HG03442 (cell line): ENCODE measurements around the gene THOC6.

Experiments used
- ATAC-seq: cut with Tn5 transposase; IDR thresholded peaks from one replicate; pipeline ENCODE4 v1.9.1; 2021; ENCODE audit warnings: mild to moderate bottlenecking, moderate library complexity; ENCODE audit not compliant: unreplicated experiment

The THOC6 gene

GRCh38 chr16:3023669-3024478, at the start of gene THOC6, which contains the start of gene HCFC1R1:
THOC6 (plus strand) TSS chr16:3024035; CDS start chr16:3024327, 292 bp downstream.
HCFC1R1 (minus strand) TSS chr16:3023942; CDS start chr16:3023941, 1 bp downstream.
- peak; percentile 66 for ATAC-seq

DNA sequence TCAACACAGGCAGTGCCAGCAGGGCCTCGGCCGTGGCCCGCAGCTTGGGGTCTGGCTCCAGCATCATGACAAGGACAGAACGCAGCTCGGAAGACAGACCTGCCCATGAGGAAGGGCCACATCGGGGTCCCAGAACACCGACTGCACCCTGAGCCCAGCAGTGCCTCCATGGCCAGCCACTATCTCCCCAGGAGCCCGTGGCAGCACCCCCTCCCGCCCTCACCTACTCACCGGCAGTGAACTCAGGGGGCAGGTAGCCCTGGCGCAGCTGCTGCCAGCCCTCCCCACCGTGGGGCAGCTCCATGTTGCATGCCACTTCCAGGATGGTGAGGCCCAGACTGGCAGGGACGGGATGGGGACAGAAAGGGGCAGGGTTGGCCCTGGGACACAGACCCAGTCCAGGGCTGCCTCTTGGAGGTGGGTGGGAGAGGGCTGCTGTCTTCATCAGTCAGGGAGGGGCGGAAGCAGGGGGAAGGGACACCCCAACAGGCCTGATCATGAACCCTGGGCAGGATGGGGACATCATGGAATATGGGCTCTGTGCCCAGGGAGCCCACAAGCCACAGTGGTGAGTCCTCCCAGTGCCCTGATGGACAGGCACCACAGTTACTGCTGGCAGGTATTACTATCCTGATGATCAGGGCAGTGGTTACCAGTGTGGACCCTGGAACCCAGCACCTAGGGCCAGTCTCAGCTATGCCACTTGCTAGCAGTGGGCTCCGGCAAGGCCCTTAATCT, 49.3 kb upstream of the THOC6 start:
- no peak for ATAC-seq

DNA sequence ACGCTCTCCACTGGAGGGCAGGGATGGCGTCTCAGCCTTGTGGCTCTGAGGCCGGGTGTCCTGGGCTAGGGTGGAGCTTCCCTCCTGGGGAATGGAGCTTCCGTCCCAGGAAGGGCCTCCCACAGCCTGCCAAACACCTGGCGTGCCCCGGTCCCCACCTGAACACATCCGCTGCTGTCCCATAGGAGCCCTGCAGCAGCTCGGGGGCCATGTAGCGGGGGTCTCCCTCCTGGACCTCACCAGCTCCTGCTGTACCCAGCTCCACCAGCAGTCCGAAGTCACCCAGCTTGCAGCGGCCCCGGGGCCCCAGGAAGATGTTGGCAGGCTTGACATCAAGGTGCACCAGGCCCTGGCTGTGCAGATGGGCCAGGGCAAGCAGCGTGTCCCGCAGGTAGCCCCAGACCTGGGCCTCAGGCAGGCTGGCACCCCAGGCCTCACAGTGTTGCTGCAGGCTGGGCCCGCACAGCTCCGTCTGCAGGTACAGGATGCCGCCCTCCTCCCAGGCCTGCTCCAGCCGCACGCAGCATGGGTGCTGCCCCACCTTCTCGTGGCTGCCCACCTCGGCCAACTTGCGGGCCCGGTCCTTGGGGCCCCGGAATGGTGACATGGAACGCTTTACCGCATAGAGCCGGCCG, 48.6 kb upstream of the THOC6 start:
- ATAC-seq: no peak

- no peak for ATAC-seq
Measured at GRCh38 chr16:2976201-2976600, 47.6 kb upstream of the THOC6 start.

- ATAC-seq: no peak
Measured at GRCh38 chr16:2976673-2977072, 47.2 kb upstream of the THOC6 start.

GRCh38 chr16:2977440-2977839, 46.4 kb upstream of the THOC6 start:
- no peak for ATAC-seq

DNA sequence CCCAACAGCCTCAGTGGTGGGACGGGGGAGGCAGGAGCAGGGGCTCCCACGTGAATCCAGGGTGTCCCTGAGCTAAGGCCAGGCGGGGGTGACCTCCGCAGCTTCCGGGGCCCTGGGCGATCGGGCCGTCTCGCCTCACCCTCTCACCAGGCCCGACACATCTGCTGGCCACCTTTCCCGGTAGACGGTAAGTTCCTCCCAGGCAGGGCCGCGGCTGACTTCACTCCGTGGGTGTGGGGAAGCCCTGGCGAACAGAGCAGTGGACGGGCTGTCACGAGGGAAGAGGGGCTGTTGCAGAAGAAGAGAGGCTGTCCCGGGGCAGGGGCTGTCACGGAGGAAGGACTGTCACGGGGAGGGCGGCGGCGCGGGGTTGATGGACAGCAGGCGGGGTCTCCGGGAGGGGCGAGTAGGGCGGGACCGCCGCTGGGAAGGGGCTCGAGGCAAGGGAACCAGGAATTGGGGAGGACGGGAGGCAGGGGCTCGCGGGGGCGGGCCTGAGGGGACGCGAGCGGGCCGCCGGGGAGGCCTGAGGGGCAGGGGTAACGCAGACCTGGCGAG, 44.1 kb upstream of the THOC6 start:
- peak; percentile 1 for ATAC-seq

GRCh38 chr16:2980227-2981176, 43.3 kb upstream of the THOC6 start, which contains the start of gene PKMYT1:
PKMYT1 (minus strand) TSS chr16:2980446; CDS start chr16:2979657, 789 bp downstream.
- ATAC-seq: peak; percentile 70

DNA sequence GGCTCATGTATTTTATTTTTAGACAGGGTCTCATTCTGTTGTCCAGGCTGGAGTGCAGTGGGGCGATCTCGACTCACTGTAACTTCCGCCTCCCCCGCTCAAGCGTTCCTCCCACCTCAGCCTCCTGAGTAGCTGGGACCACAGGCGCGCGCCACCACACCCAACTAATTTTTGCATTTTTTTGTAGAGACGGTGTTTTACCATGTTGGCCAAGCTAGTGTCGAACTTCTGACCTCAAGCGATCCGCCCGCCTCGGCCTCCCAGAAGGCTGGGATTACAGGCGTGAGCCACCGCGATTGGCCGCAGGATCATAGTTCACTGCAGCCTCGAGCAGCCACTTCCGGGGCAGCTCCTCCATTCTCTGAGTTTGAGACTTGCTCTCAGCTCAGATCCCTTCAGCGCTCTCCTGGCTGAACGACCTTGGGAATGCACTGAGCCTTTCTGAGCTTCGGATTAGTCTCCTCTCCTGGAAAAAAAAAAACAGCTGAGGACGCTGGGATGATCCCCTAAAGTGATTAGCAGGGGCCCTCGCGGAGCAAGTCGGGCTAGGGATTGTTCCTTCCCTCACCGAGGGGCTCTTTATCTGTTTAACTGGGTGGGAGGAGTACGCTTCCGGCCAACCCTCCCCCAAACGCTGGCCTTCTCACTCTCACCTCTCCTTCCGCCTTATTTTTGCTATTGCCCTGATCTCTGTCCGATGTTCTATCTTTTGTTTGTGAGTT, 42.5 kb upstream of the THOC6 start:
- no peak for ATAC-seq

DNA sequence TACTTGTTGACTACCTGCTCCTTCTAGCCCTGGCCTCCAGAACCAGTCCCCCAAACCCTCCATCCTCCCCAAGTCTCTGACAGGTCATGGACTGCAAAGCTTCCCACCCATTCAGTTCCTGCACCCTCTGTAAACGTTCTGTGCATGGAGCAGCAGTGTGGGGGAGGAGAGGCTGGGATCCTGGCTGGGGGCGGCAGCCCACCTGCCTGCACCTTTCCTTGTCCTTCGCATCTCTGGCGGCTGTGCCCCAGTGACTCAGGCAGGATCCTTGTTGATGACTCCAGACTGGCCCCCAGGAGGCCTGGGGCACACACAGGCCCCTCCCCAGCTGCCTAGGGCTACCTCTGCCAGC, 42.0 kb upstream of the THOC6 start:
- ATAC-seq: no peak

DNA sequence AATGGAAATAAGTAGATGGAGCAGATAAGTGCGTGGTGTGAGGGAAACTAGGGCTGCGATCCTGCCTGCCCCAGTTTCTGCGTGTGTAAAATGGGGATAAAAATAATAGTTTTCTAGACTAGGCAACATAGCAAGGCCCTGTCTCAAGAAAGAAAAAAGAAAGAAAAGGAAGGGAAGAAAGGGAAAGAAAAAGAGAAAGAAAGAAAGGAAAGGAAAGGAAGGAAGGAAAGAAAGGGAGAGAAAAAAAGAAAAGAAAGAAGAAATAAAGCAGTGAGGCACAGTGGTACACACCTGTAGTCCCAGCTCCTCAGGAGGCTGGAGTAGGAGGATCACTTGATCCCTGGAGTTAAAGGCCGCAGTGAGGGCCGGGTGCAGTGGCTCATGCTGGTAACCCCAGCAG, 41.4 kb upstream of the THOC6 start:
- no peak for ATAC-seq

DNA sequence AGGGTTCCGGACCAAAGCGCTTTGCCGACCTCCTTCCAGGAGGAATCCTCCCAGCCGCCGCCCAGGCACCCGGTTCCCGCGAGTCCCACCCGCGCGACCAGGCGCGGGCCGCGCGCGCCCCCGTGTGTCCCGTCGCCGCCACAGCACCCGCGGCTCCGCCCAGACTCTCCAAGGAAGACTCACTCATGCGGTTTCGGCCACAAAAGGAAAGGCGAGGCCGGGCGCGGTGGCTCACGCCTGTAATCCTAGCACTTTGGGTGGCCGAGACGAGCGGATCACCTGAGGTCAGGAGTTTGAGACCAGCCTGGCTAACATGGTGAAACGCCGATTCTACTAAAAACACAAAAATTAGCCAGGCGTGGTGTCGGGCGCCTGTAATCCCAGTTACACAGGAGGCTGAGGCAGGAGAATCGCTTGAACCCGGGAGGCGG, 40.1 kb upstream of the THOC6 start:
- ATAC-seq: no peak

- no peak for ATAC-seq
Measured at GRCh38 chr16:2985462-2985861, 38.4 kb upstream of the THOC6 start.

- ATAC-seq: no peak
Measured at GRCh38 chr16:2985893-2986355, 37.9 kb upstream of the THOC6 start.

DNA sequence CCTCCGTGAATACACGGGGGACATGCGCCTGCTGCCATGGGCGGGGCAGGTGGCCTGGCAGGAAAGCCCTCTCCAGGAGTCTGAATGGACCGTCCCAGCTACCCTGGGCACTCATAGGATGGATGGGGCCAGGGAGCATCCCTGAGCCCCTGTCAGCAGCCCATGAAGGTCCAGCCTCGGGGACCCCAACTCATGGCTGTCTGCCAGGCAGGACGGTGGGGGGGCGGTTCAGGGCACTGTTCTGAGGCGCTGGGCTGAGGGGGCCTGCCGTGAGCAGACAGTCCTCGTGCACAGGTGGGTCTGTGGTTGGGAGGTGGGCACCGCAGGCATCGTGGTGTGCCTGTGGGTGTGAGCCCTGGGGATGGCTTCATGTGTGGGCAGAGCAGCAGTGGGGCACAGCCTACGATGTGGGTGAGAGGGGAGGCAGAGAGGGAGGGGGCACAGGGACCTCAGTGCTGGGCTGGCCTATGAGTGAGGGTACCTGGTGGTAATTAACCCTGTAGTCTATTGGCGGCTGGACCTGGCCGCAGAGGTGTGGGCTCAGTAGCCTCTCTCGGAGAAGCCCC, 37.1 kb upstream of the THOC6 start:
- no peak for ATAC-seq

DNA sequence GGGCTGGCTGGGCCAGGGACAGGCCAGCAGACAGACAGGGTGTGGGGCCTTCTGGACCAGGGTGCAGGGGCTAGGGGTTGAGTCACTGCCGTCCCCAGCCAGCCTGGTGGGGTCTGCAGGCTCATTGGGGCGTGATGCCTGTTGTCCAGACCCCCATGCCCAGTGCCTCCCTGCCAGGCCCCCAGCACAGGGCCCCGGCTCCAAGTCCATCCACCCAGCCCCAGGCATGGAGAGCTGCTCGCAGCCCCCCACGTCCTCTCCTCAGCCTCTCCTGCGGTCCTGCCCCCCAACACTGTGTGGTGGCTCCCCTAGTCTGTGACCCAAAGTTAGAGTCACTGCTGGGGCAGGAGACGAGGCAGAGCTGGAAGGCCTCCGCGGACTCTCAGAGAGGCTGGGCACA, 36.5 kb upstream of the THOC6 start:
- ATAC-seq: no peak

GRCh38 chr16:2987833-2988232, 36.0 kb upstream of the THOC6 start:
- ATAC-seq: no peak

GRCh38 chr16:2988590-2989099, 35.2 kb upstream of the THOC6 start:
- ATAC-seq: no peak

GRCh38 chr16:2990891-2991290, 32.9 kb upstream of the THOC6 start:
- no peak for ATAC-seq
